Measurements from ENCODE around the gene LBHD2.
"Not testable (repeated sequence)": the region's sequence is repeated elsewhere in the genome, so short reads cannot be mapped to it uniquely, and the experiment has no call there.

Gene LBHD2

DNA sequence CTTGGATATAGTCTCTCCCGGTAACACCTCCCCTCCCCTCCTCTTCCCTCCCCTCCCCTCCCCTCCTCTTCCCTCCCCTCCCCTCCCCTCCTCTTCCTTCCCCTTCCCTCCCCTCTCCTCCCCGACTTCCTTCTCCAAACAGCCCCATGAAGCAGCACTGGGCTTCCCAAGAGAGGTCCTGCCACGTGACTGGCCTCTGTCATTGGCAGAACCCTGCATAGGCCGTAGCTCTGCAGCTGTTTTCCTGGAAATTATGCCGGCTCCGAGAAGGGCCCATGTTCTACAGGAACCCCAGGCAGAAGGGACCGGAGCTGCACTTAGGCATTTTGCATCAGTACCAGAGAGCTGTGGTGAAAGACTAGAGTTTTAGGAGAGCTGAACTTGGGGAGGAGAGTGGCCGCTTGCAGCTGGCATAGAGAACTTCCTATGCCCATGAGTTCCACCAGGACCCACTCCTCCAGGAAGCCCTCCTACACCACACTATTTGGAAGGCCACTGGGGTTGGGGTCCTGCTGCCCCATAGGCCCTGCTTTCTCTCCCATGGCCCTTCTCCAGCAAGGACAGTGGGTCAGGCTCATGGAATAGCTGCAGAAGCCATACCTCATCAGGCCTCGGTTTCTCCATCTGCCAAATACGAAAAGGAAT, 34.1 kb downstream of the LBHD2 start:
- in situ Hi-C loops (cut with HindIII; ENCODE audit: low sequenced_read_pairs): no loop called here

DNA sequence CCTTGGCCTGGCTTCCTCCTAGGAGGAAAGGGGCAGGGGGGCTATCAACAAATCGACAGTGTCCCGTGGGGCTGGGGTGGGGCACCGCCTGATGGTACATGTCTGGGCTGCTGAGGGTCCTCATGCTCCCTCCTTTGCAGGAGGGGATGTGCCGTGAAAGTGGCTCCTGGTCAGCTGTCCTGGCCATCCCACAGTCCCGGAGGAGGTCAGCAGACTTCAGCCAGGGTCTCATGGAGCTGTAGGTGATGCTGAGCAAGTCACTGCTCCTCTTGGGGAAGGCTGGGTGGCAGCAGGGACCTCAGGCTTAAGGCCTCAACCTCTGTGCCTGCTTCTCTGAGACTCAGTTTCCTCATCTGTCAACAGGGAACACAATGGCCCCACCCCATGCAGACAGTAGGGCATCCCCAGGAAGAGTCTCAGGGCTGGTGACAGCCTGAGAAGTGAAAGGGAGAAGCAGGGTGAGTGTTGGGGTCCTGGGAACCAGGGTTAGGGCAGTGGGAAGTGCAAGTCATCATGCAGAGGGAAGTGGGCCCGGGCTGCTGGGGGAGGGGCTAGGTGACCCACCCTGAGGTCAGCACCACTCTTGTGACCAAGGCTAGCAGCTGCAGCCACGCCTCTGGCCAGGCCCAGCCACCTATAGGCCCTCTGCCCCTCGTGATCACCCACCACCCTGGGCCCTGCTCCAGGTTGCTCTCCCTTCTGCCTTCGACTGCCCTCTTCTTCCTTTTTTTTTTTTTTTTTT, 34.8 kb downstream of the LBHD2 start:
- in situ Hi-C loops (cut with HindIII; ENCODE audit: low sequenced_read_pairs): no loop called here

DNA sequence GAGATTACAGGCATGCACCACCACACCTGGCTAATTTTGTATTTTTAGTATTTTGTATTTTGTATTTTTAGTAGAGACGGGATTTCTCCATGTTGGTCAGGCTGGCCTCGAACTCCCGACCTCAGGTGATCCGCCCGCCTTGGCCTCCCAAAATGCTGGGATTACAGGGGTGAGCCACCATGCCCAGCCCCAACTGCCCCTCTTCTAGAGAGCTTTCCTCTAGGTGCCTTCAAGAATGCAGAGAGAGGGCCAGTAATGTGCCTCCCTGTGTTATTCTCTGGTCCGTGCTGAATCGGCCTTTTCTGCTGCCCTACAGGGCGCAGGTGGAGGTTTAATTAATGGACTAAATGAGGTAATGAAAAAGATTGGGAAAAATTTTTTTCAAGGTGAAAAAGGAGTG, 35.5 kb downstream of the LBHD2 start:
- in situ Hi-C loops (cut with HindIII; ENCODE audit: low sequenced_read_pairs): not testable (repeated sequence)

DNA sequence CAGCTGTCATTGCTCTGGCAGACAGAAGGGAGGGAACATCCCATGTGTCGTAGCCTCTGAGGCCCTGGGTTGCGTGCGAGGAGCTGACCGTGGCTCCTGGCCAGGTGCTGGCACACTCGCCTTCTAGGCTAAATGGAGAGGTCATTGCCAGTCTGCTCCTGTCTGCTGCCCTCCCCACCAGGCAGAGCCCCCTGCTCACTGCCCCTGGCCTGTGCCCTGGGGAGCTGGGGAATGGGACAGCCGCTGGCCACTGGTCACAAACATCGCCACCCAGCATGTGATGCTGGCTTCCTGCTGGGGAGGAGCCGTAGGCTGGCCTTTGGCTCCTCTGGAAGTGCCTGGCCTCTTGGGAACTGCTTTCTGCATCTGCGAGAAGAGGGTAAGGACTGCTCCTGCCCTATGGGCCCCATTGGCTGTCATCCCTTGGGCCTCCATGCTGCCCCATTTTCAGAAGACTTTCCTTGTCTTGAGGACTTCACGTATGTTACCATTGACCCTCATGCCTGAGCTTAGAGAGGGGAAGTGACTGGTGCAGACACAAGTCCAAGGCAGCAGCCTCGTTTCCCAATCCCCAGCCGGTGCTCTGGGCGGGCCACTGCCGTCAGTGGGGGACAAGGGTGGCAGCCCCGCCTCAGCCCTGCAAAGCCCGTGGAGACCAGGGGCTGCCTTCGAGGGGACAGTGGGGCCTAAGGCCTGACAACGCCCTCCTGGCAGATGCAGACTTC, 37.3 kb downstream of the LBHD2 start:
- in situ Hi-C loops (cut with HindIII; ENCODE audit: low sequenced_read_pairs): no loop called here

DNA sequence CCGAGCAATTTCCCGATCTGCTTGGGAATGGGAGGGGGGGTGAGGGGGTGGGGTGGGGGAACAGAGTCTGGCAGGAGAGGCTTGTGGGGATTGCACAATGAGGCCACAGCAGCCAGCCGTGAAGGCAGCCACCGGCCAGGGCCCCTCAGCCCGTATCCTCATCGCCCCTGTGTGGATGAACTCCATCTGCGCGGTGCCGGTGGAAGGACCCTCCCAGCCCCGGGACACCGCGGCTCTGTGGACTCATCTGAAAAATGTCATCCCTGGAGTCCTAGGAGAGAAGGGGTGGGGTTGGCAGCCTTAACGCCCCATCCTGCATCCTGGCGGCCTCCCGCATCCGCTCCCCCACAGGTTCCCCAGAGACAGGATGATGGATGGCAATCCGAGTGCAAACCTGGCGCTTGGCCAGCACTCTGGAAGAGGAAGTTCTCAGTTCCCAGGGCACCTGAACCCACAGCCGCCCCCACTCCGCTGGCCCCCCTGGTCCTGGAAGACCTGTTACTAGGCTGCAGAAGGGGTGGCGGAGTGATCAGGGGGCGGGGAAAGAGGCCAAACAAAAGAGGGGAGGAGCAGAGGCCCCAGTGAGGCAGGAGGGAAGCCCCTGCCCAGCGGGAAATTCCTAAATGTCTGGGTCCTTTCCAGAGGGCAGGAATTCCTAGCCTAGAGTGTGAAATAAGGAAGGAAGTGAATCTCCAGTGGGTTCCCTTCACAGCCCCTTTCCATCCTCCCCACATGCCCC, 38.0 kb downstream of the LBHD2 start:
- in situ Hi-C loops (cut with HindIII; ENCODE audit: low sequenced_read_pairs): no loop called here

DNA sequence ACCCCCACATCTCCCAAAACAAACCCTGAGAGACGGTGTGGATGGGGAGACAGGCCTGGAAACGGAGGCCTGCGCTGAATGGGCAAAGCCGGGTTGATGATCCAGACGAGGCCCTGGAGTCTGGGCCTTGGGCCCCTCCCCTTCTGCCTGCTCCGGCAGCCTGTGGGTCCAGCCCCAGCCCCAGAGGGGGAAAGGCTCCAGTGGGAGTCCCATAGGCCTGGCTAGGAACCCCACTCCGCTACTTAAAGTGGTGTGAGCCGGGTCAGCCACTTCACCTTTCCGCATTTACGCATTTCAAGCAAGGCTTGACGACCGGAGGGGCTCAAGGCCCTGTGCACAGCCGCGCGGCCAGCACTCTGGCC, 38.6 kb downstream of the LBHD2 start:
- in situ Hi-C loops (cut with HindIII; ENCODE audit: low sequenced_read_pairs): no loop called here

DNA sequence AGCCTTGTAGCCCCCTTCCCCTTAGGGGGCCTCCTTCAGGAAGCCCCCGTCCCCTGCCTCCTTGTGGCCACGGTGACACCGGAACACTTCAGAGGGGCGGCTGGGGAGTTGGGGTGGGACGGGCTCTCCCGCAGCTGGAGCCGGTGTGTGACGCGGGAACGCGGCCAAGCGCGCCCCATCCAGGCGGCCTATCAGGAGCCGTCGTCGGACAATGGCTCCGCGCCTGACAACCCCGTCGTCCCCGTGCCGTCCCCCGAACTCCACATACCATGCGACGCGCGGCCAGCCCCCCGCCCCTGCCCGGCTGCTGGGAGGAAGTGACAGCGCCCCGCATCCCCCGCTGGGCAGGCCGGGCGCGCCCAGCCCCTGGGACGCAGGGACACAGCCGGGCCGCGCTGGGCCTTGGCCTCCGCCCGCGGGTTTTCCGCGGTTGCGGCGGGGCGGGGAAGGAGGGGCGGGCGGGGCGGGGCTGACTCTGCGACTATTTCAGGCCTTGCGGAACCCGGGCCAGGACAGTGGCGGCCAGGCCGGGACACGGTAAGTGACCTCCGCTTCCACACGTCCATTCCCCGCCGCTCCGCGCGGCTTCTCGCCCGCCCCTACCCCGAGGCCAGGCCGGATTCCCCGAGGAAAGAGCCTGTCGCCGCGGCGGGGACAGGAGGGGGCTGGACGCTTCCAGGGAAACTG, 39.1 kb downstream of the LBHD2 start, which contains the start of gene TNFAIP2:
TSS of gene TNFAIP2 (plus strand) at position 515 of the 687 bp plus-strand sequence. CDS start 2,997 bp downstream, outside the sequence.
- in situ Hi-C loops (cut with HindIII; ENCODE audit: low sequenced_read_pairs): no loop called here

DNA sequence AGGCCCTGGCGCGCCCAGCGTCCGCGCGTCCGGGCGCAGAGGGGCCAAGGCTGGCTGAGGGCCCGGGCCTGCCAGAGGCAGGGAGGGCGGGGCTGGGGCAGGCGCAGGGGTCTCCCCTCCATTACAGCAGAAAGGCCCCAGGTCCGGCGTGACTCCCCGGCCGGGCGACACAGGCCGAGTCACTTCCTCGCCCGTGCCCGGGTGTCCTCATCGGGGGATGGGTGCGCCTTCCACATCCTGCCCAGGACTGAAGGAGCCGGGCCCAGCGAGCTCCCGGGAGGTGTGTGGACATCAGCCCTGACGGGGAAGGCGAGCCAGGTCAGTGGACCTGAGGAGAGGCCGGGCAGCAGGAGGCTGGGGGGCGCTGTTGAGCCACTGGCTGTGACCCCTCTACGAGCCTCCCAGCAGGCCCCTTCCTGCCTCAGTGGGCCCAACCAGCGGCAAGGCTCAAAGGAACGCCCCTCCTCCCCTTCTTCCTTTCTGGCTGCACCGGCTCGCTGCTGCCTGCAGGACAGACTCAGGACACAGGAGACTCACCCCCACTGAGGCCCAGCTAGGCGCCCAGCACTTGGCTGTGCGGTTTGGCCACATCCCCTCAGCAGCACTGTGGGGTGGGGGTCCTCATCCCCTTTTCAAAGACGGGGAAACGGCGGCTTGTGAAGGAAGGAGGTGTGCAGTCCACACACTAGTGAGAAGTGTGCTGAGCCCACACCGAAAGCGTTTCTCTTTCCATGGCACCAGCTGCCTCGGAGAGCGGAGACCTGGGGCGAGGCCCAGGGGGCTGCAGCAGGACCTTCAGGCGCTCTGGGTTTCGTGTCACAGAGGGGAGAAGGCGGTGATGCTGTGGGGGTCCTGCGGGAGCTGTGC, 39.9 kb downstream of the LBHD2 start:
- in situ Hi-C loops (cut with HindIII; ENCODE audit: low sequenced_read_pairs): no loop called here

DNA sequence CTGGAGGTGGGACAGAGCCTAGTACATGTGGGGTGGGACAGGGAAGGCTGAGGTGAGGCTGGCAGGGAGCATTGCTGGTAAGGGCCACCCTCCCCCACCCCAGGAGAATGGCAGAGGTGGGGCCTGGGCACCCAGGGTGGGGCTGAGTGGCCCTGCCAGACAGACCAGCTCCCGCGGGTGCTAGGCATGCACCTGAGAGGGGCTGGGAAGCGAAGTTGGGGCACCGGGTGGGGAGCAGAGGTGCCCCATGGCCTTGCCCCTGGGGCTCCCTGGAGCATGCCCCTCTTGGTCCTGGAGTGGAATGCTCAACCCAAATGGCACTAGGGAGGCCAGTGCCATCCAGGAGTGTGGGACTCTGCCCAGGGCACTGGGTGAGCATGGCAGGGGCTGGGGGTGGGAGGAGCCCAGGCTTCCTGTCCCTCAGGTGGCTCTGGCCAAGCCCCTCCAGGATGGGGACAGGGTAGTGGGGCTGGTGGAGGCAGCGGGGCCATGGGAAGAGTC, 40.5 kb downstream of the LBHD2 start:
- in situ Hi-C loops (cut with HindIII; ENCODE audit: low sequenced_read_pairs): no loop called here

DNA sequence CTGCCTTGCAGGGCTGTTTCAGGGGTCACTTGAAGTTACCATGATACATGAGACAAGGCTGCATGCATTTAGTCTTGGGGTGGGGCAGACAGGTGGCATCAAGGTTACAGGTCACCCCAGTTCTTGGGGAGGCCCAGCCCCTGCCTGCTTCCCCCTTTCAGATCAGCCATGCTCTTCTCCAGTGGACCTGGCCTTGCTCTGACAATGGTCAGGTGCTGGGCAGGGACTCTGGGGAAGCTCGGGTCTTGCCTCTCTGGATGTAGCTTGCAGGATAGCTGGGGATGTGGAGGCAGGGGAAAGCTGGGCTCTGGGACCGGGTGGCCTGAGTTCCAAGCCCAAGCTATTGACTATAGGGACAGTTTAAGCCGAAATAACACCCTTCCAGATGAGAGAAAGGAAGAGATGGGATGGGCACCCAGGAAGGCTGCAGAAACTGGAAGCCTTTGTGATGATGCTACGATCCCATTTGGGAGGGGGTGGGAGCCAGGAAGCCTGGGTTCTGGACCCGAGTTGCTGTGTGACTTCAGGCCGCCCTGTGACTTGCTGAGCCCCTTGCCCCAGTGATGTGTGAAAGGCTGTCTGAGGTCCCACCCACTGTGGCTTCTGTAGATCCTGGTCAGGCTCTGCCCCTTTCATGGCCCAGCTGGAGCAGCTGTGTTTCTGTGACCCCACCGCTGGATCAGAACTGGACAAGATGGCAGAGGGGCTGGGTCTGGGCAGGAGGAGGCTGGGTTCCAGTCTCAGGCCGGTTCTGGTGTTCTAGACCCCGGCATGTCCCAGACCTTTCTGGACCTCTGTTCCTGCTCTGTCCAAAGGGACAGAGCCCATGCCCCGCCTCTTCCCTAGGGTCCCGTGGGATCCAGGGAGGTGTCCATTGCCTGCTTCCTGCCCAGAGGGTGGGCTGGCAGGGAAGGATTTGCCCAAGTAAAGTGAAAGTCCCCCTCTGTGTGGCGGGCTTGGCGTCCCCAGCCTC, 41.4 kb downstream of the LBHD2 start:
- in situ Hi-C loops (cut with HindIII; ENCODE audit: low sequenced_read_pairs): no loop called here

DNA sequence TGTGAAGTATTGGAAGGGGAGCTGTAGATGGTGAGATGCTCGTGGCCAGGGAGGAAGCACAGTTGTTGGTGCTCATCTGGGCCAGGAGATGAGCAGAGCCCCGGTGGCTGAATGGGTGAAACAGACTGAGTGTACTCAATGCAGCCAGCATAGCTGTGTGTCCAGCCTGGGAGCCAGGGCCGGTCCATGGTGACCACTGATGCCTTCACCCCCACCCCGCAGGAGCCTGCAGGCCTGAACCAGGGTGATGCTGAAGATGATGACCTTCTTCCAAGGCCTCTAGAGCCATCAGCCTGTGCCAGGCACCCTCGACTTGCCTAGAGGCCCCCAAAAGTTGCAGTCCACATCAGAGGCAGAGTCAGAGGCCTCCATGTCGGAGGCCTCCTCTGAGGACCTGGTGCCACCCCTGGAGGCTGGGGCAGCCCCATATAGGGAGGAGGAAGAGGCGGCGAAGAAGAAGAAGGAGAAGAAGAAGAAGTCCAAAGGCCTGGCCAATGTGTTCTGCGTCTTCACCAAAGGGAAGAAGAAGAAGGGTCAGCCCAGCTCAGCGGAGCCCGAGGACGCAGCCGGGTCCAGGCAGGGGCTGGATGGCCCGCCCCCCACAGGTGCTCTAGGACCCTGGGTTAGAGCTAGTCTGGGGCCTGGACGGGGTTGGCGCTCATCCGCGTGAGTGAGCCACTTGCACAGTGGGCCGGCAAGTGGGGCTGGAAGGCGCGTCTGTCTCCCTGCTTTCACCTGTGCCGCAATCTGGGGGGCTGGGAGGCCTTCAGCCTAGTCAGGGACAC, 42.3 kb downstream of the LBHD2 start:
- in situ Hi-C loops (cut with HindIII; ENCODE audit: low sequenced_read_pairs): no loop called here

DNA sequence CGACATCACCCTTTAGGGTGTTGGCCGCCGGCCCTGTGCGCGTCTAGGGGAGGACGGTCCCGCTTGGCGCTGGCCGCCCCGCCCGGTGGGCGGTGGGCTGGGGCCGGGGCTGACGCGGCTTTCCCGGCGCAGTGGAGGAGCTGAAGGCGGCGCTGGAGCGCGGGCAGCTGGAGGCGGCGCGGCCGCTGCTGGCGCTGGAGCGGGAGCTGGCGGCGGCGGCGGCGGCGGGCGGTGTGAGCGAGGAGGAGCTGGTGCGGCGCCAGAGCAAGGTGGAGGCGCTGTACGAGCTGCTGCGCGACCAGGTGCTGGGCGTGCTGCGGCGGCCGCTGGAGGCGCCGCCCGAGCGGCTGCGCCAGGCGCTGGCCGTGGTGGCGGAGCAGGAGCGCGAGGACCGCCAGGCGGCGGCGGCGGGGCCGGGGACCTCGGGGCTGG, 42.9 kb downstream of the LBHD2 start:
- in situ Hi-C loops (cut with HindIII; ENCODE audit: low sequenced_read_pairs): no loop called here

DNA sequence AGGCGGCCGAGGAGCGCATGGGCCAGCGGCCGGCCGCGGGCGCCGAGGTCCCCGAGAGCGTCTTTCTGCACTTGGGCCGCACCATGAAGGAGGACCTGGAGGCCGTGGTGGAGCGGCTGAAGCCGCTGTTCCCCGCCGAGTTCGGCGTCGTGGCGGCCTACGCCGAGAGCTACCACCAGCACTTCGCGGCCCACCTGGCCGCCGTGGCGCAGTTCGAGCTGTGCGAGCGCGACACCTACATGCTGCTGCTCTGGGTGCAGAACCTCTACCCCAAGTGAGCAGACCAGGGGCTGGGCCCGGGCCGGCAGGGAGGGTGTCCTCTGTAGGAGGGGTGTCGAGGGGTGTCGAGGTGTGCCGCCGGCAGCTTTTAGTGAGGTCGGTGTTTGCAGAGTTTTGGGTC, 43.3 kb downstream of the LBHD2 start:
- in situ Hi-C loops (cut with HindIII; ENCODE audit: low sequenced_read_pairs): no loop called here

DNA sequence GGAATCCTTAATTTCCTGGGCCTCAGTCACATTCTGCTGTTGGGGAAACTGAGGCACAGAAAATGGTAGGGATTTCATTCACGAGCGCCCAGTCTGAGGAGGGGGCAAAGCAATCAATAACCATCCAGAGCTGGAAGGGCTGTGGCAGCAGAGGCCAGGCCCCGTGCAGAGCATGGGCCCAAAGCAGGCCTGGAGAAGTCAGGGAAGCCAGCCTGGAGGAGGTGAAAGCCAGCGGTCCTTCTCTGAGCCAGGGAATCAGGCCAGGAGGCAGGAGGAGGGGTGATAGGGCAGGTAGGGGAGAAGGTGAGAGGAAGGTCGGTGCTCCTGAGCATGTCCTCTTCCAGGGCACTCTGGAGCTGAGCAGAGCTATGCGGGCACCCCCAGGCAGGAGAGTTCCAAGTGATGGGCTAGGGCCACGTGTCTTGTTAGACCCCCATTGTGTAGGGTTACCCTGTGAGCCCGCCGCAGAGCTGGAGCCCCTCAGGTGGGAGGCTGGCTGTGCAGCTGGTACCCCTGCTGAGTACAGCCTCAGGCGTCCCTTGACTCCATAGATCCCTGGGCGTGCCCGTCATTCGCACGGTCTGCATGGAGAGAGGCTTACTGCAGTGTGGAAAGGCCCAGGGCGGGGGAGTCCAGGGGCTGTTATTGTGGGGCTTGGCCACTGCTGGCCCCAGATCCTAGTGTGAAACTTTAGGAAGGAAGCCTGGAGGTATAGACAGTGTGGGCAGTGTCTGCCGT, 44.0 kb downstream of the LBHD2 start:
- in situ Hi-C loops (cut with HindIII; ENCODE audit: low sequenced_read_pairs): no loop called here

DNA sequence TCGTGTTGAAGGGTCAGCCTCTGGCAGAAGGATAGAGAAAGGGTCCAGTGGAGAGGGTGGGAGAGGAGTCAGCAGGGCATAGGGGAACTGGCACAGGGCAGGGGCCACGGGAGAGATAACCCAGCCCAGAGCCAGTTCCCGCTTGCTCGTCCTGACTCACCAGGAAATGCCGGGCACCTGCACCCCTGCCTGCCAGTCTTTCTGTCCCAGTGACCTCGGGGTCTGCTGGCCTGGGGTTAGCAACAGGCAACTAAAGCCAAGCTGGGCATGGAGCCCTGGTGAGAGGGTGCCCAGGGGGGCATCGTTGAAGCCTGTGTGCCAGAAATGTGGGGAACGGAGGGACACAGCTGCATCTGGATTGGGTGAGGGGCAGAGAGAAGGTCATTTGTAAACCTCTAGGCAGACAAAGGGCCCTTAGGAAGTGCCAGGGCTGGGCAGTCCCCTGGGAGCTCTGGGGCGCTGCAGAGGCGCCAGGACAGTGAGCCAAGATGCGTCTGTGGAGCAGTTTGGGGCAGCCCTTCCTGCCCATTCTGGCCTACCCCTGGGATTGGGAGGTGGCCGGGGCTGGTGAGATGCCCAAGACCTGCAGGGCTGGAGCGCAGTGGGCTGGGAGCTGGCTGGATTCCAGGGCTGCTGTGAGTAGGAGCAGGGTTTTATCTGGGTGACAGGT, 44.8 kb downstream of the LBHD2 start:
- in situ Hi-C loops (cut with HindIII; ENCODE audit: low sequenced_read_pairs): no loop called here

DNA sequence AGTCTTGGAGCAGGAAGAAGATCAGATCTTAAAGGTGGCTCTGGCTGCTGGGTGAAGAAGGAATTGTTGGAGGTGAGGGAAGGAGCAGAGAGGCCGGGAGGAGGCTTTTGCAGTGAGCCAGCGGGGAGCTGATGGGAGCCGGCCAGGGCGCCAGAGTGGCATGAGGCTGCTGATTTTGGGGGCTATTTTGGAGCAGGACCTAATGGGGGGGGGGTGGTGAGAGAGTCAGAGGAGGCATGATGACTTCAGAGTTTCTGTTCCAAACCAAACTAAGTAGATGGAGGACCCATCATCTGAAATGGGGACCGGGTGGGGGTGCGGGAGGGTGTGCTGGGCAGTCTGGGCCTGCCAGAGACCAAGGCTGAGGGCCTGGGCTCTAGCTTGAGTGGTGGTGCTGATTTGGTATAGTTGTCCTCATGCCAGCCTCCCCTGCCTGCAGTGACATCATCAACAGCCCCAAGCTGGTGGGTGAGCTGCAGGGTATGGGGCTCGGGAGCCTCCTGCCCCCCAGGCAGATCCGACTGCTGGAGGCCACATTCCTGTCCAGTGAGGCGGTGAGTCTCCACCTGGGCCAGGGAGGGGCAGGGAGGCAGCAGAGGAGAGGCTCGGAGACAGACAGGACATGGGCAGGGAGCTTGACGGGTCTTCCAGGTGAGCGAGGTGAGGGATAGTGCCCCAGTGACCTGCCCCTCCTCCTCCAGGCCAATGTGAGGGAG, 45.4 kb downstream of the LBHD2 start:
- in situ Hi-C loops (cut with HindIII; ENCODE audit: low sequenced_read_pairs): no loop called here

Data from DLD1 (cell line).